Activated CD8-positive, alpha-beta memory T cell treated with anti-CD3 and anti-CD28 coated beads, Interleukin-2, amount 50 U/mL, for 24 hours (primary cell): ENCODE results near the gene SLC2A11.
"Not testable (repeated sequence)": the region's sequence is repeated elsewhere in the genome, so short reads cannot be mapped to it uniquely, and the experiment has no call there.

Source experiments
- DNase-seq: peaks from one replicate; pipeline ENCODE4 v3.0.0-alpha.2; 2020; ENCODE audit errors: extremely low read depth

Gene SLC2A11

DNA sequence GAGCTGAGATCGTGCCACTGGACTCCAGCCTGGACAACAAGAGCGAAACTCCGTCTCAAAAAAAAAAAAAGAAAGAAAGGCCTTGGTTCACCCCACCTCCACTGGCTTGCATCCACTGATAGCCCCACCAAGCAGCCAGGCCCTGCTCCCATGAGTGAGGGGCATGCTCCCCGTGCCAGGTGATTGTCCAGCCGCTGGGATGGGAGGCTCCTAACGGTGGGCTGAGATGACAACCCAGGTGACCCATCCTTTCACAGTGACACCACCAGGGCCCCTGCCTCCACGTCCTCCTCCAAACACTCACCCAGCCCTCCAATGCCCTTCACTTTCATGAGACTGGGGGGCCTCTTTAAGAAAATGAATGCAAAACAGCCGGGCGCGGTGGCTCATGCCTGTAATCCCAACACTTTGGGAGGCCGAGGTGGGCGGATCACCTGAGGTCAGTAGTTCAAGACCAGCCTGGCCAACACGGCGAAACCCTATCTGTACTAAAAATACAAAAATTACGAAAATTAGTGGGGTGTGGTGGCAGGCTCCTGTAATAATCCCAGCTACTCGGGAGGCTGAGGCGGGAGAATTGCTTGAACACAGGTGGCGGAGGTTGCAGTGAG lies 10.3 kb upstream of the SLC2A11 start:
- no peak for DNase-seq

DNA sequence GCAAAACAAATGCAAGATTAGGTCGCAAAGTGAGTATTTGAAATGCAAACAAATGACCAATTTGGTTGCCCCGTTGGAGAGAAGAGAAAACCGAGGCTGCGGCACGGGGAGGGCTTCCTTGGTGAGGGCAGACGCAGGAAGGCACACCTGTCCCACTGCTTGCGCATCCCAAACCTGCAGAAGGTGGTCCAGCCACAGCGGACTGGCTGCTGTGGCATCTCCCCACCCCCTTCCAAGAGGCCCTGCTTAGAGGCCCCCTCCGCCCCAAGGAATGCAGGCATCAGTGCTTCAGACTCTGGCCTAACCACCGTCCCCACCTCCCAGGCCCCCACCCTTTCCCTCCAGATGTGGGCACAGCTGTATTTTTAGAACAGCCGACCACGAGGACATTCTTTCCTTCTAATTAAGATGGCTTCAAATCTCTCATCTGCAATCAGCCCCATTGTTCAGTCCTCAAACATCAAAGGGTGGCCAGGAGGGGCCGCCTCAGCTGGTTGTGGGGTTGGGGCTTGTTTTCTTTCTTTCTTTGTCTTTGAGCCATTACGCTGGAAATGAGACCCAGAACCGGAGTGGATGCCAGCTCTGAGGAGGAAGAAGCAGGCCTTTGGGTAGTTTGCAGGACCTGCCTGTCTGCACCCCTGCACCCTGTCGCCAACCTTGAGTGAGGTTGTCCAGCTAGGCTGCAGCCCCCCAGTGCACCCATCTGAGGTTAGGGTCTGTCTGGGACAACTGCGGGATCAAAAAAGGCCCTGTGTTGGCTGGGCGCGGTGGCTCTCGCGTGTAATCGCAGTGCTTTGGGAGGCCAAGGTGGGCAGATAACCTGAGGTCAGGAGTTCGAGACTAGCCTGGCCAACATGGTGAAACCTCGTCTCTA lies 9.4 kb upstream of the SLC2A11 start:
- DNase-seq, result no peak

DNA sequence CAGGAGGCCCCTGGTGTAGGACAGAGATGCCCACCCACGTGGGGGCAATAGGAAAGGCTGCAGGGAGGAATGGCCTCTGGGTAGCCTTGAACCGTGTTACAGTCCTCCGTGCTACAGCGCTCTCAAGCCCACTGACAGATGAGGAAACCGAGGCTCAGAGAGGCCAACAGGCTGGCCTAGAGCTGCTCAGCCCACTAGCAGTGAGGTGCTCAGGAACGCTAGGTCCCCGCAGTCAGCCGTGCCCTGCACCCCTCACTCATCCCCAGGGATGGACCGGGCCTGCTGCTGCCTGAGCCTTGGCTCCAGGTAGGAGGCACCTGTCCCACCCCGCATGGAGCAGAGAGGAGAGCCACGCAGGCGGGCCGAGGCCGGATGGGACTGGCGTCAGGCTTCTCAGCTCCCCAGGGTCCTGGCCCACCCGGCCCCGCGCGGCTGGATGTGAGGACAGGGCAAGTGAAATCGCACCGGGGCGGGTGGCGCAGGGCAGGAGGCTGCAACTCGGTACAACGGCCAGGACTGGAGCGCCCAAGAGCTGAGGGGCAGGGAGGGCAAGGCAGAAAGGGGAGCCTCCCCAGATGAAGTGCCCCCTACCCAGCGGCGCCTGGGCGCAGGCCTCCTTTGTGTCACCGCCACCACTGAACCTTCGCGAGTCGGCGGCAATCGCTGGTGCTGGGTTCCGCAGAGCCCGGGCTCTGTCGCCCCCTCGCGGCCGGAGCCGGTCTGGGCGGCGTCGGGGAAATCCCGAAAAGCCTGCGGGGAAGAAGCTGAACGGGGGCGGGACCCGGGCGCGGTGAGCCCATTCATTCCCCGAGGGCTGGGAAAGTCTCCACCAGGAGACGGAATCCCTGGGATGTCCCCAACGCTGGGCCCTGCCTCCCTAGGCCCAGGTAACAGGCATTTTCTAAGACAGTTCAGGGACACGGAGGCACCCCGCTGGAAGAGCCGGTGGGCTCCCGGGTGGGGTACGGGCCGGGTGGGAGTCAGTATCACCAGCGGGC lies 8.4 kb upstream of the SLC2A11 start:
- DNase-seq, result peak; percentile 48

DNA sequence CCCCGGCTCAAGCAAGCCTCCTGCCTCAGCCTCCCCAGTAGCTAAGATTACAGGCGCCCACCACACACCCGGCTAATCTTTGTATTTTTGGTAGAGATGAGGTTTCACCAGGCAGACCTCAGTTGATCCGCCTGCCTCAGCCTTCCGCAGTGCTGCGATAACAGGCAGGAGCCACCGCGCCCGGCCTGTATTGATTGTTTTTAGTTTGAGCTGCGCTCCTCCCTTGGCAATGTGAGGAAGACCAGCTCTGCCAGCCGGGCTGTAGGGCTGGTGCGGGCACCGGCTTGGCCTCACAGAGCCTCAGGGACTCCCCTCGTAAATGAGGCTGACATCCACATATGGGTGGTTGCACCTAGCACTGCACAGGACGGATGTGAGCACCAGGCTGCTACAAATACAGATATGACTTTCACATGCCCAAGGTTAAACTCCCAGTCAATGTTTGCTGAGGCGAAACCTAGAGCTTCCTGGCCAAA lies 7.5 kb upstream of the SLC2A11 start:
- DNase-seq, result no peak

DNA sequence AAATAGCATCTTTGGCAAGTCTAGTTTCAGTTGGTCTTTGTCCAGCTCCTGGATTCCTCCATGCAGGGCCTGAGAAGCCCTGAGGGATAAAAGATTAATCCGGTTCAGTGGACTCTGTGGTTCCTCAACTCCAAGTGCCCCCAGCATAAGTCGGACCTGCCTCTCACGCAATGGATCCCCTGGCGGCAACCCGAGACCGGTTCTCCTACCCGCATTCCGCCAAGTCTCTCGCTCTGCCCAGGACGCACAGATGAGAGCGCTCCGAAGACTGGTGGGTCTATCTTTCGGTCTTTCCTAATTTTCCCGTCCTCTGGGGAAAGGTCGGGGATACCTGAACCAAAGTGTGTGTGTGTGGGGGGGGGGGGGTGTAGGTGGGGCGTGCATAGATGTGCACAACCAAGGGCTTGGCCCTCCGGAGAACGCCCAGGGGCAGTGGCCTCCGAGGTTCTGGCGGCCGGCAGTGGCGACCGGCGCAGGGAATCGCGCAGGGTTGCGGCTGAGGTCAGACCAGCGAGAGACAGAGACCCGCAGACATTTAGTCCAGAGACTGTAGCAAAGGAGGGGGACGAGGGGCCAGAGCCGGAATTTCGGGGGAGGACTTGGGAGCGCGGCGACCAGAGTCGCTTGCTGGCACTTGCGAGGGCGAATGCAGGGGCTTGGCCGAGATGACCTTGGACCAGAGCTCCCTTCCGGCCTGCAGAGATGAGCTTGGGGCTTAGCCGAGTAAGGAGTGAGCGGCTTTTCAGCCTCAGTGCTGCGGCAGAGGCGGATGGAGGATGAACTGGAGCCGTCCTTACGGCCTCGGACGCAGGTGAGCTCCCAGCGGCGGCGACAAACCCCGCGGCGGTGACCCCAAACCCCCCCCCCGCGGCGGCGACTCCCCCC lies 712 bp upstream of the SLC2A11 start:
- DNase-seq, result no peak

DNA sequence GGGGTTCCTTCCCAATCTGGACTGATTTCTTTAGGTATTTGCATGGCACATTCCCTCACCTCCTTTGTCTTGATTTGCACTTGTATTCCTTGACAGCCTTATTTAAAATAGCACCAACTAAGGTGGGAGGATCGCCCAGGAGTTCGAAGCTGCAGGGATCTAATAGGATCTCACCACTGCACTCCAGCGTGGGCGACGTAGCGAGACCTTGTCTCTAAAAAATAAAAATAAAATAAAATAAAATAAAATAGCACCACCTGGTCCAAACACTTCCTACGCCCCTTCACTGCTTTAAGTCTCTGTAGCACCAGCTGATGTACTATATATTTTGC lies 775 bp downstream of the SLC2A11 start:
- DNase-seq, result no peak

DNA sequence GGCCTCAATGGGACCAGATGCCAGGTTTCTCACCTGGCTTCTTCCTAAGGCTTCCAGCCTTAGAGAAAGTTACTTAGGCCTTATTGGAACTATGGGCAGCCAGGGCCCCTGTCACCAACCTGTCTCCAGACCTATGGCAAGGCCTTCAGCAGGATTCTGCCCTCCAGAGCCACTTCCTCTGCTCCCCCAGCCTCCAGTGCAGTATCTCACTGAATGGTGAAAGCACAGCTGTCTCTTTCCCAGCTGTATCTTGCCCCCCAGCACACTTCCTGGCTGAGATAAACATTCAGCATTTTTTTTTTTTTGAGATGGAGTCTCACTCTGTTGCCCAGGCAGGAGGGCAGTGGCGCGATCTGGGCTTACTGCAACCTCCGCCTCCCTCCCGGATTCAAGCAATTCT lies 1.5 kb downstream of the SLC2A11 start:
- no peak for DNase-seq

DNA sequence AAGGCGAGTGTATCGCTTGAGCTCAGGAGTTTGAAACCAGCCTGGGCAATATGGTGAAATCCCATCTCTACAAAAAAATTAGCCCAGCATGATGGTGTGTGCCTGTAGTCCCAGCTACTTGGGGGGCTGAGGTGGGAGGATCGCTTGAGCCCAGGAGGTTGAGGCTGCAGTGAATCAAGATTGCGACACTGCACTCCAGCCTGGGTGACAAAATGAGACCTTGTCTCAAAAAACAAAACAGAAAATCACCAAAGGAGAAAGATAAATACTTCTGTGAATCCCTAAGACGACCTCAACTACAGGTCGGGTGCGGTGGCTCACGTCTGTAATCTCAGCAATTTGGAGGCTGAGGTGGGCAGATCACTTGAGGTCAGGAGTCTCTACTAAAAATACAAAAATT lies 2.5 kb downstream of the SLC2A11 start:
- DNase-seq, result not testable (repeated sequence)

DNA sequence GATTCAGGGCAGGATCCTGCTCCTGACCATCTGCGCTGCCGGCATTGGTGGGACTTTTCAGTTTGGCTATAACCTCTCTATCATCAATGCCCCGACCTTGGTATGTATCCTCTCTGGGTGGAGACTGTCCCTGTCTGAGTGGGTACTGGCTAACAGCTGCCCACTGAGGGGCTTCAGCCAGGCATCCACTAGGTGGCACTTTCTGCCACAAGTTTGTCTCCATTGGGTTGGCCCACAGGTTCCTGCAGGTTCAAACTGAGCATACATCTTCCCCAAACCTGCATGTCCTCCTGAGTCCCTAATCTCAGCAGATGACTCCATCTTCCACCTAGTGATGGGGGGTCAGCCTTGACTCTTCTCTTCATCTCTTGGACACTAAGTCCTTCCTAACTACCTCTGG lies 4.4 kb downstream of the SLC2A11 start:
- DNase-seq, result no peak

DNA sequence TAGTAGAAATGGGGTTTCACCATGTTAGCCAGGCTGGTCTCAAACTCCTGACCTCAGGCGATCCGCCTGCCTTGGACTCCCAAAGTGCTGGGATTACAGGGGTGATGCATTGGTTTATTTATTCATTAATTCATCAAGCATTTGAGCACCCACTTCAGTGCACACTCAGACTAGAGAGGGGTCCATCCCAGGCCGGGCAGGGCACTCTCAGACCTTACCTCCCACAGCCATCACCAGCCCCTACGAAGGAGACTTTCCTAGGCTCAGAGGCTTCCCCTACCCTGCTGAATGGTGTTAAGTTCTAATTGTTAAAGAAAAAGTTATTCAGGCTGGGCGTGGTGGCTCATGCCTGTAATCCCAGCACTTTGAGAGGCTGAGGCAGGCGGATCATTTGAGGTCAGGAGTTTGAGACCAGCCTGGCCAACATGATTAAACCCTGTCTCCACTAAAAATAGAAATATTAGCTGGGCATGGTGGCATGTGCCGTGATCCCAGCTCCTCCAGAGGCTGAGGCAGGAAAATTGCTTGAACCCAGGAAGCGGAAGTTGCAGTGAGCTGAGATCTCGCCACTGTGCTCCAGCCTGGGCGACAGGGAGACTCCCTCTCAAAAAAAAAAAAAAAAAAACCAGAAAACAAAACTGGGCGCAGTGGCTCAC lies 7.0 kb downstream of the SLC2A11 start:
- DNase-seq, result not testable (repeated sequence)

DNA sequence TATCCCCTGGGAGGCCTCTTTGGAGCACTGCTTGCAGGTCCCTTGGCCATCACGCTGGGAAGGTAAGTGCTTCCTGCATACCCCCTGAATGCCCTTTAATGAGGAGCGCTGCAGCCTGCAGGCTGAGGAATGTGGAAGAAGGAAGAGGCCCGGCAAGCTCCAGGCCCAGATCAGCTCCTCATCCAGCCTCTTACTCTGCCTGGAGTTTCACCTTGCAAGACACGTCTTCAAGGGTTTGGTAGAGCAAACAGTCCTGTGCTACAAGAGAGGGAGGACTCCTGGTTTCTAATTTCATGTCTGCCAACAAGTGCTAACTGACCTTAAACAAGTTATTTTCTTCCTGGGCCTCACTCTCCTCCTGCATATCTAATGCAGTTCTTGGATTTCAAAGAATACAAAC lies 10.9 kb downstream of the SLC2A11 start:
- DNase-seq, result no peak

DNA sequence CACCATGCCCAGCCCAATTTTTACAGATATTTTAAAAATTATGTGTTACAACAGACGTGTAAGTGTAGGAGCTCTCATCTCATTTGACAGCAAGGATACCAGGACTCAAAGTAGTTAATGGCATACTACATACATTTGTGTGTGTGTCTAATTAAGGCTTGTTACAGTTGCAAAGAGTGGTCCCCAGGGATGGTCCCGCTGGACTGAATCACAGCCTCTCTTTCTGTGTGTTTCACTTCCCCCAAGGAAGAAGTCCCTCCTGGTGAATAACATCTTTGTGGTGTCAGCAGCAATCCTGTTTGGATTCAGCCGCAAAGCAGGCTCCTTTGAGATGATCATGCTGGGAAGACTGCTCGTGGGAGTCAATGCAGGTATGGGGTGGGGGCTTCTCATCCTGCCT lies 17.2 kb downstream of the SLC2A11 start:
- DNase-seq, result no peak

DNA sequence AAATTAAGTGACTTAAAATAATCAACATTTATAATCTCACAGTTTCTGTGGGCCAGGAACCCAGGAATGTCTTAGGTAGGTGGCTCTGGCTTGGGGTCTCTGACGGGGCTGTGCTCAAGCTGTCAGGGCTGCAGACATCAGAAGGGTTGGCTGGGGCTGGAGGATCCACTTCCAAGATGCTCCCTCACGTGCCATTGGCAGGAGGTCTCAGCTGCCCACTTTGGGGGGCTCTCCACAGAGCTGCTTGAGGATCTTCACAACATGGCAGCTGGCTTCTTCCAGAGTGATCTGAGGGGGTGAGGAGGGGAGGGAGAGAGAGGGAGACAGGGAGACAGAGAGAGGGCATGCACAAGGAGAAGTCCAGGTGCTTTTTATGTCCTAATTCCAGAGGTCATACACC lies 18.1 kb downstream of the SLC2A11 start:
- no peak for DNase-seq

DNA sequence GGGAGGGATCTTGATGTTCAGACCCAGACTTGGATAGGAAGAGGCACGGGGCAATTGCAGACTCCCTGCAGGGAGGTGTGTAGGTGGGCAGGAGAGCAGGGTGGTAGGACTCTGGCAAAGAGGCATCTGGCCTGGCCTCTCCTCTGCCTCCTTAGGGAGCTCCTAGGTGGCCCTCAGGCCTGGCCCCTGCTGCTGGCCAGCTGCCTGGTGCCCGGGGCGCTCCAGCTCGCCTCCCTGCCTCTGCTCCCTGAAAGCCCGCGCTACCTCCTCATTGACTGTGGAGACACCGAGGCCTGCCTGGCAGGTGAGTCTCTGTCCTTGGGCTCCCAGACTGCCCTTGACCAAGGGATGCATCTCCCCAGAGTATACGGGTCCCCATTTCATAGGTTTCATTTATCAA lies 19.9 kb downstream of the SLC2A11 start:
- DNase-seq, result no peak

DNA sequence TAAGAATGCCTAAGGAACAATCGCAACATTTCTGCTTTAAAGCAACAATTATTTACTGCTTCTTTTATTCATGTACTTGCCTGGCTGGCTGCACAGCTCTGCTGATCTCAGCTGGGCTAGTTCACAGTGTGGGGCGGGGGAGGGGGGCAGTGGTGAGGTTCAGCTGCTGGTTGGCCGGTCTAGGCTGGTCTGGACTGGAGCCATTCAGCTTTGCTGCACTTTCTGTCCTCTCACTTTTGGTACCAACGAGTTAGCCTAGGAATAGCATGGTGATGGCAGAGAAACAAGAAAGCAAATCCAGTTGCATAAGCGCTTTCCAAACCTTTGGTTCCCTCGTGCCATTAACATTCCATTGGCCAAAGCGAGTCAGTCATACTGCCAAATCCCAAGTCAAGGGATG lies 20.5 kb downstream of the SLC2A11 start:
- no peak for DNase-seq

DNA sequence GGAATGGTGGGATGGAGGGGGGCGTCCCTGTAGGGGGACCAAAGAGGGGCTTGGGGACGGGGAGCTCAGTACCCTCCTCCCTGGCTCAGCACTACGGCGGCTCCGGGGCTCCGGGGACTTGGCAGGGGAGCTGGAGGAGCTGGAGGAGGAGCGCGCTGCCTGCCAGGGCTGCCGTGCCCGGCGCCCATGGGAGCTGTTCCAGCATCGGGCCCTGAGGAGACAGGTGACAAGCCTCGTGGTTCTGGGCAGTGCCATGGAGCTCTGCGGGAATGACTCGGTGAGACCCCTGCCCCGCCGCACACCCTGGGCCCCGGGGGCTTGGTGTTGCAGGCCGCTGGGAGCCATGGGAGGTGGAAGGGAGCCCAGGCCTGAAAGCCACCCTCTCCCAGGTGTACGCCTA lies 24.7 kb downstream of the SLC2A11 start:
- no peak for DNase-seq

DNA sequence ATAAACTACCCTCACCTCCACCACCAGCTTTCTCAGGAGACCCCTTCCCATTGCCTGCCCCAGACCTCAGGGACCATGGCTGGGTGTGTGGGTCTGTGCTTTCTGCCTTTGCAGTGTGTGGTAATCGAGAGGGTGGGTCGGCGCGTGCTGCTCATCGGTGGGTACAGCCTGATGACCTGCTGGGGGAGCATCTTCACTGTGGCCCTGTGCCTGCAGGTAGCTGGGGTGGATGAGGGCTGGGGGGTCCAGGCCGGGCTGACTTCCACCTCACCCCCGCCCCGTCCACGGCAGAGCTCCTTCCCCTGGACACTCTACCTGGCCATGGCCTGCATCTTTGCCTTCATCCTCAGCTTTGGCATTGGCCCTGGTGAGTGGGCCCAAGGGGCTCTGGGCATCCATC lies 26.0 kb downstream of the SLC2A11 start:
- DNase-seq, result no peak

DNA sequence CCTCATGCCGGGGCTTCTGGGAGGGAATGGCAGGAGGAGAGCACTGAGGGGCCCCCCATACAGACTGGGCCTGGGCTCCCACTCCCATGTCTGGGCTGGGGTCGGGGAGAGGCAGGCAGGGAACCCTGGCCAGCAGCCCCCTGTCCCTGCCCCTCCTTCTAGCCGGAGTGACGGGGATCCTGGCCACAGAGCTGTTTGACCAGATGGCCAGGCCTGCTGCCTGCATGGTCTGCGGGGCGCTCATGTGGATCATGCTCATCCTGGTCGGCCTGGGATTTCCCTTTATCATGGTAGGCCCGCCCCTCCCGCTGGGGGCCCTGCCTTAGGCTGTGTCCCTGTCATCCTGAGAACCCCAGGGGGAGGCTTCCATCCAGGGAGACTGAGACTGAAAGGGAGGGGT lies 26.5 kb downstream of the SLC2A11 start:
- DNase-seq, result no peak

DNA sequence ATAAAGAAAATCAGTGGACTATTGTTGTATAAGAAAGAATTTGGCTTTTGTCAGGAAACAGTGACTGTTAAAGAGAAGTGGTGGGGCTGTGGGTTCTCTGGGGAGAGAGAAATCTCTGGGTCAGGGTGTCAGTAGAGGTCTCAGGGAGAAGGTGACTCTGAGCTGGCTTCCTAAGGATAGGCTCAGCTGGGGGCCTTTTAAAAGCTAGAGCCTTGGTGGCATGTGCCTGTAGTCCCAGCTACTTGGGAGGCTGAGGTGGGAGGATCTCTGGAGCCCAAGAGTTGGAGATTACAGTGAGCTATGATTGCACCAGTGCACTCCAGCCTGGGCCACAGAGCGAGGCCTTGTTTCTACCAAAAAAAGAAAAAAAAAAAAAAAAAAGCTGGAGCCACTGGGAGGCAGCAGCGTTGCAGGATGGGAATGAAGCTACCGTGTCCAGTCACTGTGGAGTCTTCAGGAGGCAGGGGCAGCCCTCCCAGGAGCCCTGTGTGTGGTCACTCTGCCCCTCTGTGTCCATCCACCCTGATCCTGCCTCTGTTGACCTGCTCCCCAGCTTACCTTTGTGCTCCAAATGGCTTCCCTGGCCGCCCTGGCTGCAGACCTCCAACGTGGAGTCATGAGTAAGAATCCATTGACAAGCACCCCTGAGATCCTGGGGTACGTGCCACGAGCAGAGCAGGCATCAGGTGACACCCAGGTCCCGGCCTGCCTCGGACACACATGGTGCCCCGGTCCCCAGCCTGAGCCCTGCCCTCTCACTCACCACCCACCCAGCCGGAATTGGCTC lies 31.1 kb downstream of the SLC2A11 start:
- DNase-seq, result no peak

DNA sequence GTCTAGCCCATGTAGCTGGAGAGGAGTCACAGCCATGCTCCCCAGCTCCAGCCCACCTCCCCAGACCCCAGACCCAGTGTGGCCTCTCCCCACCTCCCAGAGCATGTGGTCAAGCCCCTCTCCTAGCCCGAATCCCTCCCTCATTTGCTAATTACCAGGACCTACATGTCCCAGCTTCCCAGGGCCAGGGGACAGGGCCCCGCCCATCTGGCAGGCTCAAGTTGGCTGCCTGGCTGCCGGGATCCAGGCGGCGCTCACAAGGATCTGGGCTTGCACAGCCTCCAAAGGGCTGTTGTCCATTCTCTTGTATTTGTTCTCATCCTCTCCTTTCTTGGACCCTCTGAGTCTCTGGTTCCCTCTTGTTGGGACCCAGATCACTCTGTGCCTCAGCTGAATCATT lies 31.9 kb downstream of the SLC2A11 start:
- no peak for DNase-seq
